H1 (cell line): Measurements from ENCODE around the gene LY6G6D. TPM values are rescaled to one million over a fixed set of nuclear protein-coding genes. Genes with fewer than 3 reads are reported as not detected.

Source experiments
- CTCF ChIA-PET: fragments of 300-600 bp; sonication (Branson Sonifier 250); formaldehyde crosslinking; loops from one replicate; lab custom pipeline; 2021; ENCODE audit not compliant: partially characterized antibody; lab: Charles Lee
- POLR2A ChIA-PET: fragments of 300-600 bp; sonication (Branson Sonifier 250); formaldehyde crosslinking; loops from one replicate; lab custom pipeline; 2021; ENCODE audit warnings: inconsistent platforms; ENCODE audit not compliant: partially characterized antibody; lab: Charles Lee
- DNase-seq, 2 experiments: peaks; one replicate each; pipeline versions ENCODE4 v3.0.0 to v3.0.0-alpha.2; 2010 to 2022; ENCODE audit warnings: low spot score in 2 of 2, low read depth in 1 of 2, mixed read lengths in 1 of 2
- FAIRE-seq: peaks from 2 replicates; lab custom pipeline; 2011; peaks lifted over from hg19 to GRCh38; lab: Jason Lieb, UNC
- H2AFZ ChIP-seq: 2 replicates; pipeline ENCODE4 v1.8.1; 2012; ENCODE audit warnings: low read length, inconsistent platforms
- H2AK5ac ChIP-seq: 2 replicates; pipeline ENCODE4 v1.6.1; 2013; ENCODE audit warnings: low read depth, low read length
- H2BK120ac ChIP-seq: replicated peaks from 2 replicates; pipeline ENCODE3; 2013; ENCODE audit warnings: low read depth, low read length, inconsistent platforms
- H2BK12ac ChIP-seq: 2 replicates; pipeline ENCODE4 v1.6.1; 2013; ENCODE audit warnings: low read depth, low read length
- H2BK15ac ChIP-seq: 2 replicates; pipeline ENCODE4 v1.6.1; 2013; ENCODE audit warnings: low read length
- H2BK20ac ChIP-seq: 2 replicates; pipeline ENCODE4 v1.6.1; 2013; ENCODE audit warnings: low read length
- H2BK5ac ChIP-seq: 2 replicates; pipeline ENCODE4 v1.6.1; 2013; ENCODE audit warnings: low read depth, low read length
- H3K14ac ChIP-seq: 2 replicates; pipeline ENCODE4 v1.6.1; 2013; ENCODE audit warnings: inconsistent platforms; ENCODE audit not compliant: insufficient read length
- H3K18ac ChIP-seq: 2 replicates; pipeline ENCODE4 v1.6.1; 2013; ENCODE audit warnings: low read length; ENCODE audit errors: extremely low read depth
- H3K23ac ChIP-seq: 2 replicates; pipeline ENCODE4 v1.6.1; 2013; ENCODE audit warnings: inconsistent platforms; ENCODE audit not compliant: insufficient read length
- H3K23me2 ChIP-seq: 2 replicates; pipeline ENCODE4 v1.6.1; 2013; ENCODE audit warnings: low read depth, low read length
- H3K27ac ChIP-seq: 2 replicates; pipeline ENCODE4 v1.6.1; 2011; ENCODE audit warnings: low read depth, low read length, inconsistent platforms
- H3K27me3 ChIP-seq, 4 experiments: replicated peaks in 1 of 4; 1 replicate in 1 of 4; 2 replicates in 3 of 4; pipeline versions ENCODE4 v1.6.1 to v1.8.1; 2011 to 2013; ENCODE audit warnings: low read length in 3 of 4, mild to moderate bottlenecking in 3 of 4, inconsistent platforms in 2 of 4, mixed read lengths in 2 of 4, moderate library complexity in 1 of 4; ENCODE audit not compliant: control insufficient read depth in 3 of 4, insufficient read depth in 3 of 4; ENCODE audit errors: extremely low read depth in 1 of 4
- H3K36me3 ChIP-seq, 4 experiments: 2 replicates each; pipeline versions ENCODE4 v1.6.1 to v1.8.1; 2011 to 2013; ENCODE audit warnings: mild to moderate bottlenecking in 4 of 4, low read length in 3 of 4, moderate library complexity in 2 of 4, control low read depth in 1 of 4, inconsistent platforms in 1 of 4; ENCODE audit not compliant: insufficient read depth in 4 of 4, control insufficient read depth in 2 of 4
- H3K4ac ChIP-seq: replicated peaks from 2 replicates; pipeline ENCODE3; 2013; ENCODE audit warnings: low read length, low read depth, mixed read lengths, inconsistent platforms; ENCODE audit not compliant: insufficient read length
- H3K4me1 ChIP-seq, 4 experiments: replicated peaks in 1 of 4; 1 replicate in 1 of 4; 2 replicates in 3 of 4; pipeline versions ENCODE4 v1.6.1 to v1.8.1; 2011 to 2013; ENCODE audit warnings: low read length in 3 of 4, inconsistent platforms in 2 of 4, mixed read lengths in 1 of 4; ENCODE audit not compliant: insufficient read depth in 4 of 4, control insufficient read depth in 3 of 4
- H3K4me2 ChIP-seq, 2 experiments: 2 replicates each; pipeline versions ENCODE4 v1.6.1 to v1.8.1; 2011 to 2013; ENCODE audit warnings: low read depth in 2 of 2, low read length in 2 of 2, control low read depth in 1 of 2, inconsistent platforms in 1 of 2, mild to moderate bottlenecking in 1 of 2; ENCODE audit not compliant: insufficient read depth in 1 of 2
- H3K4me3 ChIP-seq, 4 experiments: fragments of 200-600, 300-600 bp in 1 of 4; sonication (generic), shearing (Covaris generic), sonication (Bioruptor Twin) in 1 of 4; 2 replicates each; pipeline versions ENCODE4 v1.5.1 to v1.8.1; 2011 to 2016; ENCODE audit warnings: low read length in 4 of 4, low read depth in 3 of 4, control low read depth in 2 of 4, inconsistent platforms in 2 of 4, mild to moderate bottlenecking in 2 of 4, mixed read lengths in 1 of 4, moderate library complexity in 1 of 4; ENCODE audit not compliant: insufficient read depth in 2 of 4; ENCODE audit errors: extremely low read depth in 1 of 4
- H3K56ac ChIP-seq: replicated peaks from 2 replicates; pipeline ENCODE3; 2013; ENCODE audit warnings: low read depth, mild to moderate bottlenecking, mixed read lengths, low read length, inconsistent platforms; ENCODE audit not compliant: insufficient read length
- H3K79me1 ChIP-seq: 2 replicates; pipeline ENCODE4 v1.6.1; 2013; ENCODE audit warnings: low read depth, low read length, control low read depth
- H3K79me2 ChIP-seq, 2 experiments: 2 replicates each; pipeline versions ENCODE4 v1.6.1 to v1.8.1; 2012 to 2013; ENCODE audit warnings: low read length in 2 of 2, mild to moderate bottlenecking in 2 of 2, inconsistent platforms in 1 of 2; ENCODE audit not compliant: insufficient read depth in 2 of 2, control insufficient read depth in 1 of 2
- H3K9ac ChIP-seq, 4 experiments: replicated peaks in 1 of 4; 1 replicate in 1 of 4; 2 replicates in 3 of 4; pipeline versions ENCODE4 v1.6.1 to v1.8.1; 2011 to 2013; ENCODE audit warnings: low read depth in 3 of 4, low read length in 3 of 4, control low read depth in 2 of 4, mild to moderate bottlenecking in 2 of 4, moderate library complexity in 2 of 4, inconsistent platforms in 1 of 4; ENCODE audit errors: extremely low read depth in 1 of 4
- H3K9me3 ChIP-seq, 2 experiments: 2 replicates each; pipeline versions ENCODE4 v1.6.1 to v1.8.1; 2012 to 2013; ENCODE audit warnings: mild to moderate bottlenecking in 2 of 2, moderate library complexity in 2 of 2, control low read depth in 1 of 2, inconsistent platforms in 1 of 2, low read depth in 1 of 2, low read length in 1 of 2, mixed read lengths in 1 of 2; ENCODE audit not compliant: insufficient read depth in 2 of 2
- H4K20me1 ChIP-seq, 2 experiments: replicated peaks in 1 of 2; 2 replicates each; pipeline versions ENCODE3 to v1.8.1; 2011 to 2013; ENCODE audit warnings: inconsistent platforms in 2 of 2, low read length in 2 of 2, mild to moderate bottlenecking in 1 of 2; ENCODE audit not compliant: insufficient read depth in 2 of 2, control insufficient read depth in 1 of 2
- H4K5ac ChIP-seq: 2 replicates; pipeline ENCODE4 v1.6.1; 2013; ENCODE audit warnings: low read length, low read depth, mixed read lengths, inconsistent platforms; ENCODE audit not compliant: insufficient read length
- H4K8ac ChIP-seq: 2 replicates; pipeline ENCODE4 v1.8.0; 2013; ENCODE audit warnings: mild to moderate bottlenecking, moderate library complexity, low read length, inconsistent platforms; ENCODE audit not compliant: insufficient read depth; ENCODE audit errors: extremely low read depth
- H4K91ac ChIP-seq: replicated peaks from 2 replicates; pipeline ENCODE3; 2013; ENCODE audit warnings: low read length, mixed read lengths, inconsistent platforms; ENCODE audit not compliant: insufficient read length
- BCL11A ChIP-seq, 2 experiments: IDR thresholded peaks; one replicate each; pipeline ENCODE4 v1.6.1; 2011; ENCODE audit warnings: low read depth in 2 of 2, low read length in 2 of 2, mild to moderate bottlenecking in 2 of 2
- CBX8 ChIP-seq: fragments of 300-800, 300-1000 bp; sonication (generic); IDR thresholded peaks from 2 replicates; pipeline ENCODE4 v1.7.1; 2016; ENCODE audit warnings: low read depth, low read length, borderline replicate concordance
- GTF2F1 ChIP-seq: IDR thresholded peaks from 2 replicates; pipeline ENCODE4 v1.6.1; 2012; ENCODE audit warnings: low read depth, low read length, improper control_type of control experiment, borderline replicate concordance
- HDAC2 ChIP-seq, 2 experiments: fragments of 300-600 bp in 1 of 2; sonication (generic) in 1 of 2; IDR thresholded peaks; 2 replicates each; pipeline ENCODE4 v1.6.1; 2011 to 2012; ENCODE audit warnings: low read depth in 2 of 2, low read length in 2 of 2, mild to moderate bottlenecking in 2 of 2, moderate library complexity in 2 of 2, borderline replicate concordance in 1 of 2, inconsistent platforms in 1 of 2
- PHF8 ChIP-seq: fragments of 200-600 bp; sonication (generic); conservative IDR thresholded peaks from 2 replicates; pipeline ENCODE4 v1.7.1; 2012; ENCODE audit warnings: low read depth, mild to moderate bottlenecking, inconsistent platforms, low read length, moderate library complexity
- RBBP5 ChIP-seq: IDR thresholded peaks from 2 replicates; pipeline ENCODE4 v1.7.1; 2012; ENCODE audit warnings: low read depth, mild to moderate bottlenecking, inconsistent platforms, low read length, moderate library complexity, borderline replicate concordance
- RFX5 ChIP-seq: IDR thresholded peaks from 2 replicates; pipeline ENCODE4 v1.6.1; 2011; ENCODE audit warnings: low read depth, low read length, improper control_type of control experiment, borderline replicate concordance
- SIX5 ChIP-seq: IDR thresholded peaks from 2 replicates; pipeline ENCODE4 v1.6.1; 2011; ENCODE audit warnings: mild to moderate bottlenecking, low read depth, low read length
- SP4 ChIP-seq: IDR thresholded peaks from 2 replicates; pipeline ENCODE4 v1.6.1; 2012; ENCODE audit warnings: low read length, inconsistent platforms
- SRF ChIP-seq: IDR thresholded peaks from 2 replicates; pipeline ENCODE4 v1.6.1; 2011; ENCODE audit warnings: mild to moderate bottlenecking, low read depth, low read length, moderate library complexity
- SUZ12 ChIP-seq: fragments of 200-600 bp; sonication (generic); IDR thresholded peaks from 2 replicates; pipeline ENCODE4 v1.6.1; 2012; ENCODE audit warnings: mild to moderate bottlenecking, inconsistent platforms, low read length, moderate library complexity, mixed read lengths
- TEAD4 ChIP-seq: IDR thresholded peaks from 2 replicates; pipeline ENCODE4 v1.6.1; 2012; ENCODE audit warnings: low read depth, low read length, inconsistent platforms, mixed read lengths
- YY1 ChIP-seq: IDR thresholded peaks from 2 replicates; pipeline ENCODE4 v1.6.1; 2011; ENCODE audit warnings: low read depth, mild to moderate bottlenecking, low read length
- WGBS, 2 experiments: shearing (Covaris generic) in 1 of 2; methylation state at CpG; one replicate each; pipeline versions ENCODE4 v1.1.6 to v1.1.7; 2013 to 2015; ENCODE audit warnings: low lambda C conversion rate in 2 of 2, mixed read lengths in 2 of 2, inconsistent platforms in 1 of 2, low coverage in 1 of 2, missing lambda C conversion rate in 1 of 2; ENCODE audit not compliant: insufficient replicate concordance in 2 of 2, insufficient coverage in 1 of 2, insufficient read length in 1 of 2; ENCODE audit errors: extremely low coverage in 1 of 2, missing lambda C conversion rate in 1 of 2; 5-methylcytosine and 5-hydroxymethylcytosine counted together
- polyA plus RNA-seq, 7 experiments: library from polyadenylated mRNA; depleted of rRNA in 3 of 7; stranded (reverse) in 5 of 7; unstranded in 2 of 7; fragments of >200 nt in 5 of 7; fragments of 200-250 nt in 2 of 7; gene quantifications; 1 replicate in 5 of 7; 2 replicates in 1 of 7; 4 replicates in 1 of 7; pipeline versions ENCODE4 v1.2.1 to v1.2.3, GENCODE V29; 2011 to 2013; ENCODE audit warnings: missing spikeins in 2 of 7, mixed read lengths in 2 of 7
- total RNA-seq: library from RNA; stranded (reverse); fragmentation: NEBNext Ultra II Directional; extraction: Animal tissue kit (Norgen Biotek cat#: 25700); gene quantifications from 2 replicates; pipeline ENCODE4 v1.2.1, GENCODE V29; 2021

LY6G6D gene
- total and polyA plus RNA-seq, 2 of the 8 experiments (the other 6 are each of a cell fraction or from before 2014, with no cell fraction given) = 1.8 TPM; not detected in 1

DNA sequence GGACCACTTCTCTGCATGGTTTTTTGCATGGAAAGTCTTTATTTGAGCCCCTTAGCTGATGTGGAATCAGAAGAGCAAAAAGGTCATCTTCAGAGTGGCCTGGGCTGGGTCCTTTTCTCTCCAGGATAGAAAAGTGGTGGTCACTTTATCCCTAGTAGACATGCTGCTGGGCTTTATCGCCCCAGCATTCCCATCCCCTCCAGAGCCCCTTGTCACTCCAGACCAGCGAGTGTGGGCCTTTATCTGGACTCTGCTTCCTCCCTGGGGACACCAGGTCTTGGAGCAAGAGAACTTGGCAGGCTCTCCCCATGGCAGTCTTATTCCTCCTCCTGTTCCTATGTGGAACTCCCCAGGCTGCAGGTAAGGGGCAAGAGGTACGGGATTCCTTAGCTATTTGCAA, 8.5 kb upstream of the LY6G6D start, which contains the start of gene LY6G6F:
Gene LY6G6F (plus strand): TSS at position 268 of the 400 bp plus-strand sequence. CDS start 41 bp downstream, at position 309.
- Histone ChIP-seq H3K9me3 (no peaks in the 10 kb centered on the region), H3K4me1 (peaks cover 2 to 8% (median 3%) of the 10 kb centered on the region in 4 experiments; a peak in 5 of 7 replicates), H2BK15ac (no peak within 1 kb of the TSS), H3K23me2 (peaks cover 11% of the 10 kb centered on the region; the same call in 1 of the 2 replicates), H3K23ac (no peak within 1 kb of the TSS), H4K5ac (no peak within 1 kb of the TSS), H2BK20ac (no peak within 1 kb of the TSS), H3K79me1 (peaks cover 4% of the 10 kb centered on the region; the same call in 1 of the 2 replicates), H4K20me1 (no peaks in the 10 kb centered on the region), H3K4me2 (no peak within 1 kb of the TSS), H2BK12ac (no peak within 1 kb of the TSS), H3K14ac (no peak within 1 kb of the TSS), H3K27ac (no peak within 1 kb of the TSS), H3K9ac (no peak within 1 kb of the TSS), H3K56ac (no peak within 1 kb of the TSS), H2AK5ac (no peak within 1 kb of the TSS), H4K8ac (peak within 1 kb of the TSS; percentile 82; the same call in 1 of the 2 replicates), H3K36me3 (no peaks in the 10 kb centered on the region), H3K27me3 (no peaks in the 10 kb centered on the region), H4K91ac (no peak within 1 kb of the TSS), H2BK5ac (no peak within 1 kb of the TSS), H2AFZ (no peak within 1 kb of the TSS), H3K79me2 (peaks cover 0 to 7% of the 10 kb centered on the region in 2 experiments; a peak in 2 of 4 replicates), H3K4me3 (no peak within 1 kb of the TSS), H2BK120ac (no peak within 1 kb of the TSS), H3K18ac (no peak within 1 kb of the TSS), H3K4ac (no peak within 1 kb of the TSS)
- TF ChIP-seq RFX5 = no peak
- TF ChIP-seq TEAD4 = no peak
- TF ChIP-seq SRF = no peak
- no peak for TF ChIP-seq CBX8
- TF ChIP-seq SIX5 = no peak
- TF ChIP-seq YY1 = no peak
- no peak for TF ChIP-seq HDAC2 (IDR thresholded peaks at IDR 0.05; ENCODE audit: borderline replicate concordance in 1 of 2, low read depth in 2 of 2, low read length in 2 of 2)
- TF ChIP-seq SUZ12 = no peak
- no peak for TF ChIP-seq BCL11A (IDR thresholded peaks at IDR 0.05; ENCODE audit: low read depth in 2 of 2, low read length in 2 of 2)
- TF ChIP-seq SP4 = no peak
- TF ChIP-seq PHF8 = no peak
- no peak for TF ChIP-seq RBBP5
- TF ChIP-seq GTF2F1 = no peak
- FAIRE-seq (no peak), DNase-seq (no peak)
- ChIA-PET POLR2A (interaction anchor here (0.9 to 1.1 kb wide), 3 partner anchors 33 to 108 kb away, joined by 3 to 5 read pairs (median 3); partner anchors contain the start of gene MSH5), CTCF (interaction anchor here (0.7 to 1.6 kb wide), 5 partner anchors 9 to 63 kb away, joined by 3 to 6 read pairs (median 3); partner anchors contain the start of gene LY6G6D)
- 77% methylated on average over 3 of the region's 3 CpGs; no CpG with 5 or more reads in 1 of the 2 experiments for WGBS, 2 experiments
